IMR-90 (cell line): ENCODE measurements around the gene CAB39. TPM values are rescaled to one million over a fixed set of nuclear protein-coding genes. Genes with fewer than 3 reads are reported as not detected.

Experiments
- ATAC-seq: fragments of 200-7000 bp; cut with Tn5 transposase; 2 replicates; pipeline ENCODE4 v1.9.1; 2020; ENCODE audit warnings: low read depth, mild to moderate bottlenecking, moderate library complexity
- BruUV-seq: library from RNA; stranded (reverse); fragments of 400-500 nt; replicated peaks from 2 replicates; lab custom pipeline; 2021; lab: Mats Ljungman, UMichigan
- CTCF ChIA-PET: fragments of 300-600 bp; formaldehyde crosslinking; extraction: SDS; loops from one replicate; lab custom pipeline; 2021; ENCODE audit warnings: antibody characterized with exemption; lab: Yijun Ruan, JAX
- POLR2A ChIA-PET: fragments of 300-600 bp; sonication (Branson Sonifier 250); formaldehyde crosslinking; loops from one replicate; lab custom pipeline; 2022; ENCODE audit warnings: antibody characterized with exemption; ENCODE audit not compliant: unreplicated experiment; lab: Charles Lee
- DNase-seq: peaks from one replicate; pipeline ENCODE4 v3.0.0; 2013
- H2AFZ ChIP-seq: replicated peaks from 2 replicates; pipeline ENCODE3; 2013; ENCODE audit warnings: low read length, mild to moderate bottlenecking; ENCODE audit not compliant: poor library complexity
- H2AK5ac ChIP-seq: 2 replicates; pipeline ENCODE4 v1.6.1; 2013; ENCODE audit warnings: low read depth, low read length, inconsistent platforms
- H2AK9ac ChIP-seq: replicated peaks from 2 replicates; pipeline ENCODE3; 2013; ENCODE audit warnings: mild to moderate bottlenecking, low read depth, low read length, moderate library complexity; ENCODE audit not compliant: poor library complexity
- H2BK120ac ChIP-seq: 2 replicates; pipeline ENCODE4 v1.6.1; 2013; ENCODE audit warnings: low read depth, low read length, inconsistent platforms
- H2BK15ac ChIP-seq: 3 replicates; pipeline ENCODE4 v1.6.1; 2013; ENCODE audit warnings: low read depth, low read length, inconsistent platforms
- H2BK20ac ChIP-seq: 2 replicates; pipeline ENCODE4 v1.6.1; 2013; ENCODE audit warnings: low read depth, mild to moderate bottlenecking, inconsistent platforms, low read length, moderate library complexity
- H2BK5ac ChIP-seq: 2 replicates; pipeline ENCODE4 v1.6.1; 2013; ENCODE audit warnings: mild to moderate bottlenecking, low read depth, low read length, inconsistent platforms; ENCODE audit not compliant: poor library complexity, severe bottlenecking
- H3K14ac ChIP-seq: replicated peaks from 2 replicates; pipeline ENCODE4 v1.6.1; 2013; ENCODE audit warnings: low read depth, low read length, inconsistent platforms
- H3K18ac ChIP-seq: 2 replicates; pipeline ENCODE4 v1.6.1; 2013; ENCODE audit warnings: low read depth, low read length, control low read depth
- H3K23ac ChIP-seq: 2 replicates; pipeline ENCODE4 v1.6.1; 2013; ENCODE audit warnings: low read depth, low read length, inconsistent platforms
- H3K27ac ChIP-seq: 2 replicates; pipeline ENCODE4 v1.5.1; 2013; ENCODE audit warnings: mild to moderate bottlenecking, control low read depth, low read length; ENCODE audit not compliant: insufficient read depth
- H3K27me3 ChIP-seq: 2 replicates; pipeline ENCODE4 v1.6.1; 2013; ENCODE audit warnings: low read length; ENCODE audit not compliant: control insufficient read depth, insufficient read depth
- H3K36me3 ChIP-seq: 2 replicates; pipeline ENCODE4 v1.6.1; 2013; ENCODE audit warnings: low read length, mixed read lengths; ENCODE audit not compliant: control insufficient read depth, insufficient read depth
- H3K4ac ChIP-seq: 2 replicates; pipeline ENCODE4 v1.6.1; 2013; ENCODE audit warnings: low read depth, low read length, inconsistent platforms
- H3K4me1 ChIP-seq: 2 replicates; pipeline ENCODE4 v1.6.1; 2013; ENCODE audit warnings: low read length, mixed read lengths; ENCODE audit not compliant: control insufficient read depth, insufficient read depth
- H3K4me2 ChIP-seq: 2 replicates; pipeline ENCODE4 v1.6.1; 2013; ENCODE audit warnings: low read depth, mild to moderate bottlenecking, control low read depth, low read length, moderate library complexity
- H3K4me3 ChIP-seq: 2 replicates; pipeline ENCODE4 v1.5.1; 2013; ENCODE audit warnings: low read depth, mild to moderate bottlenecking, control low read depth, low read length, moderate library complexity; ENCODE audit not compliant: insufficient read depth
- H3K56ac ChIP-seq: 2 replicates; pipeline ENCODE4 v1.6.1; 2013; ENCODE audit warnings: low read length, inconsistent platforms; ENCODE audit not compliant: insufficient read depth; ENCODE audit errors: extremely low read depth
- H3K79me1 ChIP-seq, 2 experiments: 2 replicates each; pipeline ENCODE4 v1.6.1; 2013; ENCODE audit warnings: low read length in 2 of 2, inconsistent platforms in 1 of 2, low read depth in 1 of 2
- H3K9ac ChIP-seq: 2 replicates; pipeline ENCODE4 v1.6.1; 2013; ENCODE audit warnings: low read depth, low read length, control low read depth
- H3K9me1 ChIP-seq: 2 replicates; pipeline ENCODE4 v1.6.1; 2013; ENCODE audit warnings: low read length, inconsistent platforms; ENCODE audit not compliant: insufficient read depth
- H3K9me3 ChIP-seq: 2 replicates; pipeline ENCODE4 v1.6.1; 2013; ENCODE audit warnings: low read length; ENCODE audit not compliant: control insufficient read depth, insufficient read depth
- H4K20me1 ChIP-seq: 2 replicates; pipeline ENCODE4 v1.6.1; 2013; ENCODE audit warnings: low read length, inconsistent platforms; ENCODE audit not compliant: insufficient read depth
- H4K5ac ChIP-seq: 2 replicates; pipeline ENCODE4 v1.6.1; 2013; ENCODE audit warnings: mild to moderate bottlenecking, low read depth, low read length, control low read depth
- H4K8ac ChIP-seq, 2 experiments: 2 replicates each; pipeline ENCODE4 v1.6.1; 2013; ENCODE audit warnings: low read depth in 2 of 2, low read length in 2 of 2, control low read depth in 1 of 2, inconsistent platforms in 1 of 2
- H4K91ac ChIP-seq: 2 replicates; pipeline ENCODE4 v1.6.1; 2013; ENCODE audit warnings: low read depth, low read length, inconsistent platforms; ENCODE audit not compliant: insufficient read depth
- CHD1 ChIP-seq: IDR thresholded peaks from 2 replicates; pipeline ENCODE4 v1.6.1; 2012; ENCODE audit warnings: low read depth, low read length, improper control_type of control experiment
- FOS ChIP-seq: fragments of 150-350 bp; IDR thresholded peaks from 2 replicates; pipeline ENCODE4 v1.6.1; 2016; ENCODE audit warnings: low read depth, low read length
- MAFK ChIP-seq: IDR thresholded peaks from 2 replicates; pipeline ENCODE4 v1.6.1; 2012; ENCODE audit warnings: low read depth, low read length, improper control_type of control experiment
- MAZ ChIP-seq: IDR thresholded peaks from 2 replicates; pipeline ENCODE4 v1.6.1; 2012; ENCODE audit warnings: low read depth, mild to moderate bottlenecking, low read length, improper control_type of control experiment, moderate library complexity, borderline replicate concordance
- MXI1 ChIP-seq: IDR thresholded peaks from 2 replicates; pipeline ENCODE4 v1.6.1; 2012; ENCODE audit warnings: low read depth, mild to moderate bottlenecking, low read length, moderate library complexity, borderline replicate concordance
- NFE2L2 ChIP-seq: fragments of 150-350 bp; IDR thresholded peaks from 2 replicates; pipeline ENCODE4 v1.6.1; 2016; ENCODE audit warnings: low read depth, mild to moderate bottlenecking, low read length
- POLR2A ChIP-seq: IDR thresholded peaks from 2 replicates; pipeline ENCODE4 v1.6.1; 2012; ENCODE audit warnings: mild to moderate bottlenecking, low read depth, low read length
- RAD21 ChIP-seq: IDR thresholded peaks from 2 replicates; pipeline ENCODE4 v1.6.1; 2012; ENCODE audit warnings: low read length, improper control_type of control experiment
- RFX5 ChIP-seq: IDR thresholded peaks from 2 replicates; pipeline ENCODE4 v1.8.0; 2012; ENCODE audit warnings: low read depth, mild to moderate bottlenecking, low read length, moderate library complexity
- SMC3 ChIP-seq: fragments of 150-350 bp; IDR thresholded peaks from 2 replicates; pipeline ENCODE4 v1.6.1; 2016; ENCODE audit warnings: low read depth, mild to moderate bottlenecking, antibody characterized with exemption, low read length, moderate library complexity
- WGBS, 2 experiments: methylation state at CpG; one replicate each; pipeline versions ENCODE4 v1.1.5 to v1.1.7; 2013; ENCODE audit warnings: missing lambda C conversion rate in 2 of 2; ENCODE audit not compliant: insufficient read length in 1 of 2; ENCODE audit errors: extremely low coverage in 2 of 2; 5-methylcytosine and 5-hydroxymethylcytosine counted together
- dilution Hi-C: fragments of 300-500 bp; cut with HindIII; formaldehyde crosslinking; loops from one replicate; pipeline ENCODE4 v1.14.3; 2018; ENCODE audit warnings: low sequenced_read_pairs; ENCODE audit not compliant: unreplicated experiment
- in situ Hi-C: fragments of 300-500 bp; cut with MboI; formaldehyde crosslinking; loops from 3 replicates; pipeline ENCODE4 v1.14.3; 2019; ENCODE audit warnings: low sequenced_read_pairs, inconsistent platforms, mixed read lengths
- intact Hi-C: fragments of 100-400 bp; cut with micrococcal nuclease; formaldehyde crosslinking; loops from 2 replicates; pipeline ENCODE4 v1.10.0; 2022
- polyA plus RNA-seq, 3 experiments: library from polyadenylated mRNA; depleted of rRNA; stranded (reverse); fragments of >200 nt; gene quantifications; 2 replicates each; pipeline ENCODE4 v1.2.3, GENCODE V29; 2012; ENCODE audit warnings: low replicate concordance in 1 of 3
- total RNA-seq: library from RNA; depleted of rRNA; stranded (reverse); fragments of >200 nt; gene quantifications from 2 replicates; pipeline ENCODE4 v1.2.3, GENCODE V29; 2012
- TF ChIP-seq, protein P1 (sequence below): fragments of 150-350 bp; IDR thresholded peaks from 2 replicates; pipeline ENCODE4 v1.6.1; 2016; ENCODE audit warnings: low read depth, mild to moderate bottlenecking, low read length, moderate library complexity, borderline replicate concordance

Gene CAB39
- total and polyA plus RNA-seq, 2 of the 4 experiments (the other 2 are of a cell fraction): 38.2 to 71.7 TPM

DNA sequence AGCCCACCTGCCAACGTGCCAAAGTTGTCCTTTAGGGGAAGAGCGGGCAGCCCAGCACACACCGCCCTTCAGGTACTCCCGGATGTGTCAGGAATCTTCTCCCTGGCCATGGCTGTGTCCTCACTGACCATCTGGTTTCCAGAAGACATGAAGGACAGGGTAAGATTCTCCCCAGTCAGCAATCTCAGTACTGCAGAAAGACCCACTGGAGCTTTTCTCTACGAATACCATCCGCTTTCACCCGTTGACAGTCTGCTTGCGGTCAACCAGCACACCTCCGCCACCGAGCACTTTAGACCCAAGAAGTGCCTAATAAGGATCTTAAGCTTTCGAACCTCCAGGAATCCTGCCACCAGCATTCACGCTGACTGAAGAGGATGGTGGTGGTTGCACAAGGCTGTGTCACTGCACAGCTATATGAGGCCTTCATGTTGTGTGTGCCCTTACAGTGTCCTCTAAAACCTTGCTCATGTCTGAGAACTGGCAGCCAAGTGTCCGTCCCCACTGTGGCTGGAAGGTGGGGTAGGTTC is 109.4 kb downstream of the CAB39 start:
- TF ChIP-seq CHD1: no peak
- TF ChIP-seq MAFK: no peak
- no peak for TF ChIP-seq POLR2A
- no peak for TF ChIP-seq FOS
- no peak for TF ChIP-seq MAZ
- TF ChIP-seq, protein P1, sequence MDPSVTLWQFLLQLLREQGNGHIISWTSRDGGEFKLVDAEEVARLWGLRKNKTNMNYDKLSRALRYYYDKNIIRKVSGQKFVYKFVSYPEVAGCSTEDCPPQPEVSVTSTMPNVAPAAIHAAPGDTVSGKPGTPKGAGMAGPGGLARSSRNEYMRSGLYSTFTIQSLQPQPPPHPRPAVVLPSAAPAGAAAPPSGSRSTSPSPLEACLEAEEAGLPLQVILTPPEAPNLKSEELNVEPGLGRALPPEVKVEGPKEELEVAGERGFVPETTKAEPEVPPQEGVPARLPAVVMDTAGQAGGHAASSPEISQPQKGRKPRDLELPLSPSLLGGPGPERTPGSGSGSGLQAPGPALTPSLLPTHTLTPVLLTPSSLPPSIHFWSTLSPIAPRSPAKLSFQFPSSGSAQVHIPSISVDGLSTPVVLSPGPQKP: no peak
- TF ChIP-seq RFX5: no peak
- TF ChIP-seq SMC3: no peak
- TF ChIP-seq MXI1: no peak
- TF ChIP-seq NFE2L2: no peak
- TF ChIP-seq RAD21: no peak
- Histone ChIP-seq H3K9ac (no peak overlapping the region), H3K79me1 (peaks cover 0 to 4% of the 10 kb centered on the region in 2 experiments; a peak in 2 of 4 replicates), H3K27ac (no peak overlapping the region), H2AK9ac (peak overlapping the region; percentile 48), H3K9me3 (no peaks in the 10 kb centered on the region), H3K18ac (no peak overlapping the region), H3K4me3 (no peak overlapping the region), H3K14ac (no peak overlapping the region), H3K4me1 (no peaks in the 10 kb centered on the region), H2BK5ac (no peak overlapping the region), H3K56ac (no peak overlapping the region), H3K36me3 (peaks cover 16% of the 10 kb centered on the region), H3K4ac (no peak overlapping the region), H4K5ac (no peak overlapping the region), H3K27me3 (peaks cover 6% of the 10 kb centered on the region), H4K20me1 (no peaks in the 10 kb centered on the region), H2AK5ac (no peak overlapping the region), H2BK15ac (no peak overlapping the region), H4K8ac (no peak overlapping the region), H2BK20ac (no peak overlapping the region), H3K9me1 (no peaks in the 10 kb centered on the region), H4K91ac (no peak overlapping the region), H3K23ac (no peak overlapping the region), H2BK120ac (no peak overlapping the region), H3K4me2 (no peak overlapping the region), H2AFZ (no peak overlapping the region)
- intact Hi-C loops: no loop called here
- WGBS, 2 experiments: 93% methylated on average over 8 of the region's 13 CpGs; no CpG with 5 or more reads in 1 of the 2 experiments
- POLR2A ChIA-PET: no interaction called here
- DNase-seq (no peak), ATAC-seq (no peak)
- CTCF ChIA-PET: interaction anchor here (0.6 kb wide), 2 partner anchors 166 to 1038 kb away, joined by 4 read pairs; no protein-coding TSS in a partner anchor
- no TSS peak for BruUV-seq
- dilution Hi-C loops: no loop called here
- in situ Hi-C loops: loop anchor here (25.0 kb wide), 3 partner anchors 410 to 810 kb away; partner anchors contain the start of genes SP100 and SP110
